Measurements from ENCODE around the gene GRID2IP. TPM values are rescaled to one million over a fixed set of nuclear protein-coding genes. Genes with fewer than 3 reads are reported as not detected.

GRID2IP gene
- total RNA-seq, 1 donor from 2014 or later: 1.2 TPM

DNA sequence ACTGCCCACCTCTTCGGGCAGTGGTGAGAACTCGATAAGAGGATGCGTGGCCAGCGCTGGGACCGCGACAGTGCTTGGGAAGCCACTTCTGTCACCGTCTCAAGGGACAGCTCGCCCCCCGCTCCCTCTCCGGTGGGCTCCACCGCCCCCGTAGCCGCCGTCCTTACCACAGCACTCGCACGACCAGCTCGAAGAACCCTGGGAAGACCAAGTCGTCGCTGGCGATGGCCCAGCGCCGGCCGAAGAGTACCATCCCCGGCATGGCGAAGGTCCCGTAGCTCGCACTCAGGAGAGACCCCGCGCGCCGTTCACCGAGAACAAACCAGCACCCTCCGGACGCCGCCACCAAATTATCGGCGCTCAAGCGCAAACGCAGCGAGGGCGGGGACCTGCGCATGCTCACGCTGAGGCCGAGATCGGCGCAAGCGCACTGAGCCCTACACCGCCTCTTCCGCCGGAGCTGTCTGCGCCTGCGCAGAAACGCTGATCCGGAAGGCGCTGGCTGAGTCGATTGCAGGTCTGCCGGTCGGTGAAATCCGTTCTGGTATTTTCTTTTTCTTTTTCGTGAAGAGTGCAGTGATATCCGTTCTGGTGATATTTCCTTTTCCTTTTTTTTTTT lies 103.6 kb downstream of the GRID2IP start, which contains the start of gene DAGLB:
DAGLB (minus strand) TSS at position 374 of the 619 bp plus-strand sequence; CDS start at position 262, 112 bp downstream.
- DNase-seq: peak; percentile 77

Other genes with a start within 250 kb of the GRID2IP start
- 41.2 TPM for gene FAM220A, start 202.5 kb downstream of the GRID2IP start, total RNA-seq
- gene RAC1, start 176.9 kb downstream of the GRID2IP start, total RNA-seq: 41.6 TPM
- 27.9 TPM for gene DAGLB, start 103.5 kb downstream of the GRID2IP start, total RNA-seq
- gene KDELR2, start 67.3 kb downstream of the GRID2IP start, total RNA-seq: 84.1 TPM
- 54.4 TPM for gene ZDHHC4, start 26.0 kb upstream of the GRID2IP start, total RNA-seq
- 18.2 TPM for gene INTS15, start 38.6 kb upstream of the GRID2IP start, total RNA-seq
- 23.6 TPM for gene ZNF853, start 64.1 kb upstream of the GRID2IP start, total RNA-seq
- gene ZNF316, start 85.9 kb upstream of the GRID2IP start, total RNA-seq: 18.2 TPM
- 33.4 TPM for gene ZNF12, start 155.5 kb upstream of the GRID2IP start, total RNA-seq
- gene RSPH10B2, start 202.6 kb upstream of the GRID2IP start, total RNA-seq: 1.7 TPM